PFSK-1 (cell line): ENCODE results near the gene PIK3AP1.

ENCODE experiments used
- FOXP2 ChIP-seq: optimal IDR thresholded peaks from 2 replicates; pipeline ENCODE3; 2011; ENCODE audit warnings: borderline replicate concordance, control low read depth, inconsistent platforms; ENCODE audit not compliant: insufficient read depth; ENCODE audit errors: extremely low read length, extremely low read depth
- POLR2AphosphoS5 ChIP-seq: IDR thresholded peaks from 2 replicates; pipeline ENCODE4 v1.6.1; 2012; ENCODE audit warnings: low read depth, mild to moderate bottlenecking, control low read depth, low read length, moderate library complexity
- REST ChIP-seq, 2 experiments: IDR thresholded peaks; 2 replicates each; pipeline versions ENCODE4 v1.6.1 to v1.8.0; 2011 to 2012; ENCODE audit warnings: low read depth in 2 of 2, low read length in 2 of 2, control low read depth in 1 of 2, inconsistent platforms in 1 of 2, mild to moderate bottlenecking in 1 of 2, moderate library complexity in 1 of 2; ENCODE audit not compliant: insufficient read depth in 1 of 2
- SIN3A ChIP-seq: IDR thresholded peaks from 2 replicates; pipeline ENCODE4 v1.6.1; 2012; ENCODE audit warnings: mild to moderate bottlenecking, low read length, moderate library complexity, borderline replicate concordance; ENCODE audit not compliant: insufficient read depth
- TAF1 ChIP-seq: IDR thresholded peaks from 2 replicates; pipeline ENCODE4 v1.6.1; 2012; ENCODE audit warnings: low read length, control low read depth, borderline replicate concordance; ENCODE audit not compliant: insufficient read depth

- TF ChIP-seq FOXP2 (no peak), SIN3A (no peak), POLR2AphosphoS5 (no peak), TAF1 (no peak), REST (IDR thresholded peaks at IDR 0.05; ENCODE audit: insufficient read depth in 1 of 2, low read depth in 2 of 2, low read length in 2 of 2) (no peak)
Observed at GRCh38 chr10:96614515-96614914, 105.8 kb downstream of the PIK3AP1 start.
